Pancreas (tissue), 10 donors: ENCODE measurements around the gene MYO10. TPM values are rescaled to one million over a fixed set of nuclear protein-coding genes. Genes with fewer than 3 reads are reported as not detected.

Source experiments
- ATAC-seq, 4 donors: fragments of 200-7000 bp; cut with Tn5 transposase; one replicate each; pipeline versions ENCODE4 v1.8.0 to v1.9.1; 2020; ENCODE audit warnings: mild to moderate bottlenecking in 4 of 4, moderate library complexity in 4 of 4
- DNase-seq, 6 donors: peaks; one replicate each; pipeline ENCODE4 v3.0.0-alpha.2; 2020
- FAIRE-seq: peaks from 2 replicates; lab custom pipeline; 2012; peaks lifted over from hg19 to GRCh38; lab: Jason Lieb, UNC
- H3K27ac ChIP-seq, 4 donors: fragments of 200-600 bp; sonication (generic); 1 replicate in 3 of 4; 2 replicates in 1 of 4; pipeline versions ENCODE4 v1.5.0 to v1.8.0; 2020
- H3K27me3 ChIP-seq, 4 donors: fragments of 200-600 bp; one replicate each; pipeline ENCODE4 v1.8.0; 2021
- H3K36me3 ChIP-seq, 3 donors: fragments of 200-600 bp; sonication (generic) in 1 of 3; one replicate each; pipeline versions ENCODE4 v1.5.0 to v1.8.0; 2020 to 2021
- H3K4me1 ChIP-seq, 3 donors: fragments of 200-600 bp; one replicate each; pipeline ENCODE4 v1.8.0; 2021
- H3K4me3 ChIP-seq, 4 donors: fragments of 200-600 bp; sonication (generic) in 2 of 4; one replicate each; pipeline versions ENCODE4 v1.5.0 to v1.8.0; 2020 to 2021
- H3K9me3 ChIP-seq, 4 donors: fragments of 200-600 bp; one replicate each; pipeline ENCODE4 v1.8.0; 2021
- WGBS, 2 donors: extraction: QIAGEN DNeasy Blood & Tissue Kit; methylation state at CpG; one replicate each; pipeline ENCODE4 v1.1.7; 2013; 5-methylcytosine and 5-hydroxymethylcytosine counted together
- intact Hi-C, 3 donors: fragments of 100-400 bp; cut with DNase I; formaldehyde crosslinking; loops; one replicate each; pipeline versions ENCODE4 v1.11.1 to v1.14.2; 2022
- polyA plus RNA-seq, 2 donors: library from polyadenylated mRNA; stranded (reverse); fragments of 200-250 nt; gene quantifications; one replicate each; pipeline ENCODE4 v1.2.3, GENCODE V29; 2013
- total RNA-seq, 6 donors: library from RNA; stranded (reverse); fragmentation: NEBNext Ultra II Directional in 4 of 6; extraction: Animal tissue kit (Norgen Biotek cat#: 25700) in 4 of 6; gene quantifications; one replicate each; pipeline versions ENCODE4 v1.2.1 to v1.2.4, GENCODE V29; 2021 to 2023
- TF ChIP-seq, protein P1 (sequence below), 4 donors: fragments of 200-600 bp; sonication (generic) in 3 of 4; IDR thresholded peaks; one replicate each; pipeline versions ENCODE4 v1.5.0 to v1.8.0; 2021; ENCODE audit warnings: antibody characterized with exemption in 4 of 4
- donor health status: healthy with polysubstance abuse.
- donor health status: DM: no; HTN: no; CAD: no; lungs with moderate emphysema.
- donor health status: DM: no; HTN: no; CAD: no.
- donor health status: control.
- donor health status: control.
- donor health status: Bipolar disorder and iron deficiency.
- donor health status: DM: yes; HTN: yes; CAD: no.
- donor health status: DM: no; HTN: no; CAD: no.
- donor health status: DM: no; HTN: no; CAD: no.
- donor health status: DM: yes; HTN: yes; CAD: no.

MYO10 gene
- total and polyA plus RNA-seq, 8 donors, result 11.5 to 47.3 (median 34.8) TPM

DNA sequence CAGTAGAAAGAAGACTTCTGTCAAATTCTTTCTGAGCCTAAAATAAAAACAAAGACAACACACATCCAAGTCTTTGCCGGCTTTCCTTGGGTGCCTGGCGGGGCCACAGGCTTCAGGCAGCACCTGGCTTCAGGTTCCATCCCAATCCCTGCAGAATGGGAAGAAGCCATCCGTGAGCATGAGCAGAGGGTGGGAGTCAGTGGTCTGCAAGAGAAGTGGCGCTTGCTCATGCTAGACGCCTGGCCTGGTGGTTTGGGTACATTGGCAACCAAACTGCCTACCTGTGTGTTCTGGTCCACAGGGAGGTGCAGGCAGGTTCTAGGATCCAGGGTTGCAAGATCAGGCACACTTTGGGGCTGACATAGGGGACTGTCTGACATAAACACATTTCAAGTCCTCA, 271.7 kb downstream of the MYO10 start:
- FAIRE-seq (no peak), DNase-seq (no peak), ATAC-seq (no peak)
- Histone ChIP-seq H3K4me1 (peaks cover 0 to 22% (median 9%) of the 10 kb centered on the region in 3 donors), H3K36me3 (peaks cover 0 to 13% (median 7%) of the 10 kb centered on the region in 3 donors), H3K27ac (no peak overlapping the region), H3K27me3 (no peaks in the 10 kb centered on the region), H3K9me3 (no peaks in the 10 kb centered on the region), H3K4me3 (no peak overlapping the region)
- TF ChIP-seq, protein P1, sequence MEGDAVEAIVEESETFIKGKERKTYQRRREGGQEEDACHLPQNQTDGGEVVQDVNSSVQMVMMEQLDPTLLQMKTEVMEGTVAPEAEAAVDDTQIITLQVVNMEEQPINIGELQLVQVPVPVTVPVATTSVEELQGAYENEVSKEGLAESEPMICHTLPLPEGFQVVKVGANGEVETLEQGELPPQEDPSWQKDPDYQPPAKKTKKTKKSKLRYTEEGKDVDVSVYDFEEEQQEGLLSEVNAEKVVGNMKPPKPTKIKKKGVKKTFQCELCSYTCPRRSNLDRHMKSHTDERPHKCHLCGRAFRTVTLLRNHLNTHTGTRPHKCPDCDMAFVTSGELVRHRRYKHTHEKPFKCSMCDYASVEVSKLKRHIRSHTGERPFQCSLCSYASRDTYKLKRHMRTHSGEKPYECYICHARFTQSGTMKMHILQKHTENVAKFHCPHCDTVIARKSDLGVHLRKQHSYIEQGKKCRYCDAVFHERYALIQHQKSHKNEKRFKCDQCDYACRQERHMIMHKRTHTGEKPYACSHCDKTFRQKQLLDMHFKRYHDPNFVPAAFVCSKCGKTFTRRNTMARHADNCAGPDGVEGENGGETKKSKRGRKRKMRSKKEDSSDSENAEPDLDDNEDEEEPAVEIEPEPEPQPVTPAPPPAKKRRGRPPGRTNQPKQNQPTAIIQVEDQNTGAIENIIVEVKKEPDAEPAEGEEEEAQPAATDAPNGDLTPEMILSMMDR (IDR thresholded peaks at IDR 0.05), result no peak
- WGBS, 2 donors, result 95 to 98% methylated on average over 5 of the region's 5 CpGs
- intact Hi-C loops, result no loop called here

DNA sequence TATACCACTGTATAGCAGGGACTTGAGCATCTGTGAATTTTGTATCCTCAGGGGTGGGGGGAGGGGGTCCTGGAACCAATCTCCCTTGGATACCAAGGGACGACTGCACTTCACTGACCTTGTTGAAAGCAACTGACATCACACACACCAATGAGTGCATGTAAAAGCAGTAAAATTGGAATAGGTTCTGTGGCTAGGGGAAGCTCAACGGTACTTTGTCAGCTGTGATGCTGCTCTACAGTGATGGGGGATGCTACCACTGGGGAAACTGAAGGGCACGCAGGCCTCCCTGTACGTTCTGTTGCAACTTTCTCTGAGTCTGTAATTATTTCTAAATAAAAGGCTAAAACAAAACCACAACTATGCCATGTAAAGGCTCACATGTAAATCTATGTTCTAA, 272.2 kb downstream of the MYO10 start:
- 93 to 95% methylated on average over 4 of the region's 4 CpGs for WGBS, 2 donors
- intact Hi-C loops, result no loop called here
- H3K27ac ChIP-seq, result no peak overlapping the region

DNA sequence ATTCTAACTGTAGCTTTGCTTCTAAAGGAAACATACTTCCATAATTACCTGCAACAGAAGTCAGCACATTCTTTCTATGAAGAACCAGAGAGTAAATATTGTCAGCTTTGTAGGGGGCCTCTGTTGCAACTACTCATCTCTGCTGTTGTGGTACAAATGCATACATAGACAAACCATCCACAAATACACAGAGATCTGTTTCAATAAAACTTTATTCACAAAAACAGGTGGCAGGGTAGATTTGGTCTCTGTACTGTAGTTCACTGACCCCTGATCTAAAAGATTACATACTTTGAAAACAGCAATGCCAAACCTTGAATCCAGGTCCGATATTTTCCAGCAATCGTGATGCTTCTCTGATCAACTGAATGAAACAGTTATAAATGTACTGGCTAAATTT, 274.4 kb downstream of the MYO10 start:
- peaks cover 0 to 15% (median 9%) of the 10 kb centered on the region in 3 donors for H3K4me1 ChIP-seq
- no peak for FAIRE-seq
- no peak overlapping the region for H3K4me3 ChIP-seq
- no peaks in the 10 kb centered on the region for H3K27me3 ChIP-seq
- intact Hi-C loops, result no loop called here
- TF ChIP-seq, protein P1 (IDR thresholded peaks at IDR 0.05), result no peak
- H3K27ac ChIP-seq, result no peak overlapping the region
- ATAC-seq, result no peak
- 94 to 100% methylated on average over 2 of the region's 2 CpGs for WGBS, 2 donors
- H3K9me3 ChIP-seq, result no peaks in the 10 kb centered on the region
- H3K36me3 ChIP-seq, result no peaks in the 10 kb centered on the region
- no peak for DNase-seq

More for the DNA sequence above, 272.2 kb downstream of the MYO10 start:
- peaks cover 0 to 22% (median 9%) of the 10 kb centered on the region in 3 donors for H3K4me1 ChIP-seq
- ATAC-seq (no peak), DNase-seq (no peak), FAIRE-seq (no peak)
- H3K4me3 ChIP-seq, result no peak overlapping the region
- TF ChIP-seq, protein P1 (IDR thresholded peaks at IDR 0.05), result no peak
- H3K36me3 ChIP-seq, result peaks cover 0 to 11% (median 7%) of the 10 kb centered on the region in 3 donors
- no peaks in the 10 kb centered on the region for H3K9me3 ChIP-seq
- H3K27me3 ChIP-seq, result no peaks in the 10 kb centered on the region

DNA sequence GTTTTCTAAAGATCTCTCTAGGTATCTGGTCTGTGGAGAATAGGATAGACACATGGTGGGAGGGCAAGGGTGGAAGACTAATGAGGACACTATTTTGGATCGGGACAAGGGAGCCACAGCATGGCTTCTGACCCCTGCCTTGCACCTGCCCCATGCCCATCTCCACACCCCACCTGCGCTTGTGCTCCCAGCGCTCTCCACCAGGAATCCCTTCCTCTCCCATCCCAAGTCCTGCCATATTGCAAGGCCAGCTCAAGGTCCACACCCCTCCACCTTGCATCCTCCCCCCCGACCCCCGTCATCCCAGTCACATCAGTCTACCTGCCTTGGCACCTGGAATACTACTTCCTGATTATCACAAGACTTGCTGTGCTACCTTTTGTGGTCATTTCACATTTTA, 275.1 kb downstream of the MYO10 start:
- Histone ChIP-seq H3K36me3 (no peaks in the 10 kb centered on the region), H3K4me1 (peaks cover 0 to 7% (median 7%) of the 10 kb centered on the region in 3 donors), H3K9me3 (no peaks in the 10 kb centered on the region), H3K4me3 (no peak overlapping the region), H3K27ac (no peak overlapping the region), H3K27me3 (no peaks in the 10 kb centered on the region)
- ATAC-seq (no peak), FAIRE-seq (no peak), DNase-seq (no peak)
- intact Hi-C loops, result no loop called here
- 74 to 82% methylated on average over 5 of the region's 5 CpGs for WGBS, 2 donors
- TF ChIP-seq, protein P1 (IDR thresholded peaks at IDR 0.05), result no peak

DNA sequence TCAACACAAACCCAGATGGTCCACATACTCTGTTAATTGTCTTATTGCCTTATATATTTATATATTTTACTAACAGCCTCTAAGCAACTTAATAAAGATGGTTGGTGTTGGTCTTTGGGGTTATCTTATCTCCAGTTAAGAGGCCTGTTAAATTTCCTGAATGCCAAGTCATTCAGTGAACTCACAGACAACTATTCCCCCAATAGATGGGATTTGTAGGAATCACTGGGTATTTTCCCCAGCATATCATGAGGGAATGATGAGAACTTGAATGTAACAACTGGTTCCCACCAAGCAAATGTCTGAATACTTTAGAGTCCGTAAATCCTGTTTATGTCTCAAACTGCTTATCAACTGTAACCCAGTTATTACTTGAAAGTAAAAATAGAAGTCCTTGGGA, 276.6 kb downstream of the MYO10 start:
- H3K9me3 ChIP-seq, result no peaks in the 10 kb centered on the region
- no peaks in the 10 kb centered on the region for H3K4me1 ChIP-seq
- DNase-seq, result no peak
- FAIRE-seq, result no peak
- WGBS, 2 donors, result 26 to 46% methylated on average over 1 of the region's 1 CpG
- intact Hi-C loops, result no loop called here
- H3K4me3 ChIP-seq, result no peak overlapping the region
- ATAC-seq, result no peak
- TF ChIP-seq, protein P1 (IDR thresholded peaks at IDR 0.05), result no peak
- H3K27ac ChIP-seq, result no peak overlapping the region
- H3K27me3 ChIP-seq, result no peaks in the 10 kb centered on the region
- H3K36me3 ChIP-seq, result no peaks in the 10 kb centered on the region
